SU-DHL-6 (cell line): Measurements from ENCODE around the gene SLC16A4.

Experiments used
- H2AFZ ChIP-seq: fragments of 200-600 bp; sonication (generic); 2 replicates; pipeline ENCODE4 v1.6.1; 2014; ENCODE audit warnings: low read depth, mild to moderate bottlenecking, moderate library complexity, mixed read lengths, antibody characterized with exemption, low read length; ENCODE audit not compliant: severe bottlenecking
- H3F3A ChIP-seq: fragments of 200-600 bp; shearing (Covaris generic); 2 replicates; pipeline ENCODE4 v1.6.0; 2016; ENCODE audit warnings: antibody characterized with exemption, mild to moderate bottlenecking; ENCODE audit not compliant: insufficient read depth
- H3K27ac ChIP-seq: fragments of 200-600 bp; sonication (generic); 2 replicates; pipeline ENCODE4 v1.5.1; 2016; ENCODE audit warnings: low read depth, mild to moderate bottlenecking, low read length, moderate library complexity, mixed read lengths
- H3K27me3 ChIP-seq: fragments of 200-600 bp; sonication (generic), shearing (Covaris generic); 2 replicates; pipeline ENCODE4 v1.6.0; 2014; ENCODE audit warnings: mild to moderate bottlenecking, low read length
- H3K36me3 ChIP-seq: fragments of 200-600 bp; sonication (generic); 2 replicates; pipeline ENCODE4 v1.6.1; 2014; ENCODE audit warnings: mild to moderate bottlenecking, low read length, mixed read lengths
- H3K4me2 ChIP-seq: fragments of 300-600, 200-600 bp; shearing (Covaris generic), sonication (generic); 2 replicates; pipeline ENCODE4 v1.6.0; 2014; ENCODE audit warnings: low read length, low read depth, mild to moderate bottlenecking; ENCODE audit not compliant: poor library complexity, severe bottlenecking
- H3K4me3 ChIP-seq: fragments of 200-600 bp; sonication (generic); 2 replicates; pipeline ENCODE4 v1.5.1; 2014; ENCODE audit warnings: antibody characterized with exemption, low read length, mild to moderate bottlenecking, mixed read lengths; ENCODE audit not compliant: insufficient read depth, poor library complexity, severe bottlenecking
- H3K79me2 ChIP-seq: fragments of 200-600 bp; sonication (generic); 2 replicates; pipeline ENCODE4 v1.6.1; 2014; ENCODE audit warnings: mild to moderate bottlenecking, low read length, moderate library complexity; ENCODE audit not compliant: insufficient read depth
- H3K9ac ChIP-seq: fragments of 200-600 bp; sonication (generic); 2 replicates; pipeline ENCODE4 v1.7.0; 2014; ENCODE audit warnings: mild to moderate bottlenecking, low read length
- H3K9me2 ChIP-seq: fragments of 200-600 bp; sonication (generic); replicated peaks from 2 replicates; pipeline ENCODE4 v1.6.1; 2014; ENCODE audit warnings: low read length; ENCODE audit not compliant: insufficient read depth
- H3K9me3 ChIP-seq: fragments of 200-600 bp; sonication (generic); 2 replicates; pipeline ENCODE4 v1.6.1; 2014; ENCODE audit warnings: low read length, mixed read lengths; ENCODE audit not compliant: insufficient read depth
- H4K20me1 ChIP-seq: fragments of 200-600 bp; sonication (generic); 2 replicates; pipeline ENCODE4 v1.6.1; 2014; ENCODE audit warnings: low read depth, mild to moderate bottlenecking, antibody characterized with exemption, low read length, moderate library complexity, mixed read lengths
- EZH2phosphoT487 ChIP-seq: fragments of 200-600 bp; sonication (generic), shearing (Covaris generic); conservative IDR thresholded peaks from 2 replicates; pipeline ENCODE4 v1.6.1; 2018; ENCODE audit warnings: mild to moderate bottlenecking, antibody characterized with exemption, low read length, moderate library complexity, mixed read lengths
- TF ChIP-seq, protein P1 (sequence below): fragments of 200-600 bp; sonication (generic); IDR thresholded peaks from one replicate; pipeline ENCODE4 v1.5.1; 2017; ENCODE audit warnings: antibody characterized with exemption, mild to moderate bottlenecking, low read length, moderate library complexity; ENCODE audit not compliant: insufficient read depth, poor library complexity, severe bottlenecking

The SLC16A4 gene

DNA sequence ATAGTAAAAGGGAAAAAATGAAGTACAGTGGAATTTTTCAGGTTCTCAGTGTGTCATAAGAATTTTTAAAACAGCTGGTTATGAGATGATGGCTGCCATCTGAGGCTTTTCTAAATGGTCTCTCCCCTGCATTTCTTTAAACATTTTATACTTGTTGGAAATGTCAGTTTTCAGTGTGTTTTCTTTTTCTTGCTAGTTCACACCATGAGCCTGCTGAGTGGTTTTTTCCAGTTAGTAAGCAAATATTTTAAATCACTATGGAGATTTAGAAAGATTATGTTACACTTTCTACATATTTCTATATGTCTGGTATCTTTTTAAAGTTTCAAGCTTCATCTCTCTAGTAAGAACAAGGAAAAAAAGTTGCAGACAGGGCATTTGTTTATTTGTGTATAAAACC lies 42.1 kb downstream of the SLC16A4 start:
- Histone ChIP-seq H3K4me3 (no peak overlapping the region), H3K36me3 (peaks cover 59% of the 10 kb centered on the region), H3K79me2 (peaks cover 100% of the 10 kb centered on the region)

DNA sequence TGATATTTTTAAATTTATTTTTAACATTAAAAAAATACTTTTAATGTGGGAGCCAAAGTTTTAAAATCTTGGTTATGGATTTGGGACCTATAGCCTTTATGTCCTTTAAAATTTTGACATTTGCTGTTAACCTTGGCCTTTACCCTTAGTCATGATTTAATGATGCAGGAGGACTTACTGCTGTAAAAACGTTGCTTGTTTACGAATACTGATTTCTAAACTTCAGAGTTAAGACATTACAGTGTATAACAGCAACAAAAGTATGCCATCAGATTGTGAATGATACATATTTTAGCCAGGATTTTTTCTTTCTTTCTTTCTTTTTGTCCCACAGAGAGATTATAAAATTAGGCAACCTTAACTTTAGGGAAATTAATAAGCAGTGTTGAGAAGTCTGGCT lies 42.8 kb downstream of the SLC16A4 start:
- Histone ChIP-seq H3K4me3 (no peak overlapping the region), H3K36me3 (peaks cover 66% of the 10 kb centered on the region), H3F3A (peaks cover 31% of the 10 kb centered on the region; the same call in 1 of the 2 replicates), H3K4me2 (peak overlapping the region; percentile 84), H3K27me3 (no peaks in the 10 kb centered on the region), H4K20me1 (peaks cover 70% of the 10 kb centered on the region), H3K79me2 (peaks cover 100% of the 10 kb centered on the region), H3K9me3 (no peaks in the 10 kb centered on the region), H3K9ac (no peak overlapping the region), H2AFZ (no peak overlapping the region), H3K27ac (no peak overlapping the region), H3K9me2 (no peaks in the 10 kb centered on the region)
- no peak for TF ChIP-seq EZH2phosphoT487

More for the DNA sequence above, 42.1 kb downstream of the SLC16A4 start:
- H3K9me2 ChIP-seq, result no peaks in the 10 kb centered on the region
- no peak overlapping the region for H3K27ac ChIP-seq
- H3K27me3 ChIP-seq, result no peaks in the 10 kb centered on the region
- TF ChIP-seq, protein P1, sequence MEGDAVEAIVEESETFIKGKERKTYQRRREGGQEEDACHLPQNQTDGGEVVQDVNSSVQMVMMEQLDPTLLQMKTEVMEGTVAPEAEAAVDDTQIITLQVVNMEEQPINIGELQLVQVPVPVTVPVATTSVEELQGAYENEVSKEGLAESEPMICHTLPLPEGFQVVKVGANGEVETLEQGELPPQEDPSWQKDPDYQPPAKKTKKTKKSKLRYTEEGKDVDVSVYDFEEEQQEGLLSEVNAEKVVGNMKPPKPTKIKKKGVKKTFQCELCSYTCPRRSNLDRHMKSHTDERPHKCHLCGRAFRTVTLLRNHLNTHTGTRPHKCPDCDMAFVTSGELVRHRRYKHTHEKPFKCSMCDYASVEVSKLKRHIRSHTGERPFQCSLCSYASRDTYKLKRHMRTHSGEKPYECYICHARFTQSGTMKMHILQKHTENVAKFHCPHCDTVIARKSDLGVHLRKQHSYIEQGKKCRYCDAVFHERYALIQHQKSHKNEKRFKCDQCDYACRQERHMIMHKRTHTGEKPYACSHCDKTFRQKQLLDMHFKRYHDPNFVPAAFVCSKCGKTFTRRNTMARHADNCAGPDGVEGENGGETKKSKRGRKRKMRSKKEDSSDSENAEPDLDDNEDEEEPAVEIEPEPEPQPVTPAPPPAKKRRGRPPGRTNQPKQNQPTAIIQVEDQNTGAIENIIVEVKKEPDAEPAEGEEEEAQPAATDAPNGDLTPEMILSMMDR, result no peak
- no peak for TF ChIP-seq EZH2phosphoT487
- no peak overlapping the region for H2AFZ ChIP-seq
- peak overlapping the region; percentile 84 for H3K4me2 ChIP-seq
- peaks cover 68% of the 10 kb centered on the region for H4K20me1 ChIP-seq
- no peaks in the 10 kb centered on the region for H3K9me3 ChIP-seq
- H3K9ac ChIP-seq, result peak overlapping the region; percentile 15; the same call in 1 of the 2 replicates
- H3F3A ChIP-seq, result peaks cover 25% of the 10 kb centered on the region; the same call in 1 of the 2 replicates

DNA sequence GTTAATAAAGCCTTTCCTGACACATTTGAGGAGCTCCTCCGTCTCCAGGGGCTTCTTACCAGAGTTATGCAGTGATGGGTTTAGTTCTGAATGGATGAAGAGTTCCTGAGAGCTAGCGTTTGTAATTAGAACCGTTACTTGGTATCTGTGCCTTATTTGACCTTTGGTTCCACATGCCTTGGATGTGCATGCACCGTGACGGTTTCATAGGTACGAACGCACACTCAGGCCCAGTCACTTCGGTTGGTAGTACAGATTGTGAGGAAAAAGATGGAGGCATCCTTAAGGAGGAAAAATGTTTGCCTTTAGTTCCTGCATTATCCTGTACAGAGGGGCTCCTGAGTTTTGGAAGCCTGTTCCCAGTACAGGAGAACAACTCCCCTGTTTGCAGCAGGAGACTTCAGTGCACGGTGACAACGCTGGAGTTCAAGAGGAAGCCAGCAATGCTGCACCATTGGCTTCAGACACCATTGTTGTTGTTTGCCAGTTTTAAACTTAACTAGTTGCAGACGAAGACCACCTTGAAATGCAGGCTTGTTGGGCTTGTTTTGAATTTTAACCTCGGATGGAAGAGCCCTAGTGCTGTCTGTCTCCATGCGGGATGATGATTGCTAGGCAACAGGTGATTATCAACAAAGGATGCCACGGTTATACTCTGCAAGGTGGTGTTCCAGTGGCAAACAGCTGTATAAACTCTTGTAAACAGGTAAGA lies 43.5 kb downstream of the SLC16A4 start:
- Histone ChIP-seq H4K20me1 (peaks cover 77% of the 10 kb centered on the region), H3K4me3 (peak overlapping the region; percentile 28), H3K79me2 (peaks cover 100% of the 10 kb centered on the region), H3K9me3 (no peaks in the 10 kb centered on the region), H3K36me3 (peaks cover 73% of the 10 kb centered on the region), H3K9ac (no peak overlapping the region), H3K27me3 (no peaks in the 10 kb centered on the region), H3F3A (peaks cover 31% of the 10 kb centered on the region; the same call in 1 of the 2 replicates), H3K27ac (peak overlapping the region; percentile 35; the same call in 1 of the 2 replicates), H2AFZ (no peak overlapping the region), H3K9me2 (no peaks in the 10 kb centered on the region), H3K4me2 (peak overlapping the region; percentile 84)
- TF ChIP-seq, protein P1, result no peak
- TF ChIP-seq EZH2phosphoT487, result no peak

DNA sequence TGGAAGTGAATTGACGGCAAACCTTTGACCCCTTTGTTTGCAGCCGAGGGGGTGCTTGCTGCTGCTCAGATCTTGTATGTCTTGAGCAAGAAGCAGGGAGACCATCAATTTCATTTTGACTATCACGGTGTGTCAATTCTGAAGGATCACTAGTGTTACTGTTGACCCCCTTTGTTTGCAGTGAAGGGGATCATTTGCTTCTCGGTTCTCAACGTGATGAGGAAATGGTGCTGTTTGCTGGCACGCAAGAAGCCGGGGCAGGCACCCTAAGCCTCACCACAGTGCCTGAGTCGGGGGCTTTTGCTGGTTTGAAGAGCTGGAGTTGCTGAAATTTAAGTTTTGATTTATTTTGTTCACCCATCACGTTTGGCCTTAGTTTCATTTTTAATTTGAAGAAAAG lies 44.1 kb downstream of the SLC16A4 start:
- H4K20me1 ChIP-seq, result peaks cover 82% of the 10 kb centered on the region
- H3K27me3 ChIP-seq, result no peaks in the 10 kb centered on the region
- H3F3A ChIP-seq, result peaks cover 31% of the 10 kb centered on the region; the same call in 1 of the 2 replicates
- peak overlapping the region; percentile 35; the same call in 1 of the 2 replicates for H3K27ac ChIP-seq
- no peak for TF ChIP-seq EZH2phosphoT487
- TF ChIP-seq, protein P1, result no peak
- H3K4me2 ChIP-seq, result peak overlapping the region; percentile 84
- no peak overlapping the region for H2AFZ ChIP-seq
- peaks cover 100% of the 10 kb centered on the region for H3K79me2 ChIP-seq
- H3K4me3 ChIP-seq, result peak overlapping the region; percentile 28
- no peaks in the 10 kb centered on the region for H3K9me3 ChIP-seq
- H3K9ac ChIP-seq, result no peak overlapping the region
- H3K9me2 ChIP-seq, result no peaks in the 10 kb centered on the region
- peaks cover 76% of the 10 kb centered on the region for H3K36me3 ChIP-seq
